GM12801 (cell line): Measurements from ENCODE around the gene TMEM25.

Source experiments
- TF ChIP-seq, protein P1 (sequence below): IDR thresholded peaks from one replicate; pipeline ENCODE4 v1.5.1; 2011; ENCODE audit warnings: control low read depth; ENCODE audit not compliant: insufficient read length; ENCODE audit errors: extremely low read depth

Gene TMEM25

DNA sequence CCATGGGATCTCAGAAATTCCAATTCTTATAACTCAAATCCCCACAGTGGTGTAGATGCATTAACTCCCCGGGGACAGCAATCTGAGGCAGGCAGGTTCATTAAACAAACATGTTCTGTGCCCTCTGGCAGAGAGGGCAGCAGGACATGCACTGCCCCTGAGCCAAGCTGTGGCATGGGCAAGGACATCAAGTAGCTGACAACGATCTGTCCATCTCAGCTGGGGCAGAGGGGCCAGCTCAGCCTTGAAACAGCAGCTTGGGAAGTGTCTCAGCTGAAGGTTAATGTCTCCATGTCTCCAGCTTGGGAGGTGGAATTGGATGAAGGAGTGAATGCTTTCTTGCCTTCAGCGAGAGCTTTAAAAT, 13.6 kb downstream of the TMEM25 start:
- TF ChIP-seq, protein P1, sequence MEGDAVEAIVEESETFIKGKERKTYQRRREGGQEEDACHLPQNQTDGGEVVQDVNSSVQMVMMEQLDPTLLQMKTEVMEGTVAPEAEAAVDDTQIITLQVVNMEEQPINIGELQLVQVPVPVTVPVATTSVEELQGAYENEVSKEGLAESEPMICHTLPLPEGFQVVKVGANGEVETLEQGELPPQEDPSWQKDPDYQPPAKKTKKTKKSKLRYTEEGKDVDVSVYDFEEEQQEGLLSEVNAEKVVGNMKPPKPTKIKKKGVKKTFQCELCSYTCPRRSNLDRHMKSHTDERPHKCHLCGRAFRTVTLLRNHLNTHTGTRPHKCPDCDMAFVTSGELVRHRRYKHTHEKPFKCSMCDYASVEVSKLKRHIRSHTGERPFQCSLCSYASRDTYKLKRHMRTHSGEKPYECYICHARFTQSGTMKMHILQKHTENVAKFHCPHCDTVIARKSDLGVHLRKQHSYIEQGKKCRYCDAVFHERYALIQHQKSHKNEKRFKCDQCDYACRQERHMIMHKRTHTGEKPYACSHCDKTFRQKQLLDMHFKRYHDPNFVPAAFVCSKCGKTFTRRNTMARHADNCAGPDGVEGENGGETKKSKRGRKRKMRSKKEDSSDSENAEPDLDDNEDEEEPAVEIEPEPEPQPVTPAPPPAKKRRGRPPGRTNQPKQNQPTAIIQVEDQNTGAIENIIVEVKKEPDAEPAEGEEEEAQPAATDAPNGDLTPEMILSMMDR = no peak

DNA sequence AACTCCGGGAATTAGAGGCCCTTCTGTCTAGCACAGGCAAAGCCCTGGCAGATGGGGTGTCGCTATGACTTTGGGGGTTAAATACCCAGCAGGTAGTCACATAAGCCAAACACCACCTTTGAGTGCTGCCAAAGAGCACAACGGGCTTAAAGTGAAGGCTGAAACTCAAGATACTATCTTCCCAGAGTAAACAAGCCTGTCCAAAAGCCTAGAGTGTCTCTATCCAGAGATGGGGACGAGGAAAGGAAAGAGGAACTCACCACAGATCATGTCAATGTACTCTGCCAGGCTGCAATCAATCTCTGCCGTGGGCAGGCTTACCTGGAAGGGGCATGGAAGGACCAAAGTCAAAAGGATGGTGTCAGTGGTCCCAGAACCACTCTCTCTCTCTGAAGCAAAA, 14.5 kb downstream of the TMEM25 start:
- TF ChIP-seq, protein P1 = no peak

DNA sequence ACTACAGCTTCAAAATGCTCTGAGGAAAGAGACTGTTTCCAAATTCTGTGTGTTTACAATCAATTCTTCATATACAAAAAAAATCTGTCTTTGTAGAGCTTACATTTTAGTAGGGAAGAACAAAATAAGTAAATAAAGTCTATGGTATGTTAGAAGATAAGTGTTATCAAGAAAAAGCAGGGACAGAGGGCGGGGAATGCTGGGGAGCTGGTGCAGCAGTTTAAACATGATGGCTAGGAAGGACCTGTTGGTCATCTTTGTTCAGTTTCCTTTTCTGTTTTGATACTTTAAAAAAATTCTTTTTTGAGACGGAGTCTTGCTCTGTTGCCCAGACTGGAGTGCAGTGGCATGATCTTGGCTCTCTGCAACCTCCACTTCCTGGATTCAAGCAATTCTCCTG, 16.1 kb downstream of the TMEM25 start:
- TF ChIP-seq, protein P1 = no peak

DNA sequence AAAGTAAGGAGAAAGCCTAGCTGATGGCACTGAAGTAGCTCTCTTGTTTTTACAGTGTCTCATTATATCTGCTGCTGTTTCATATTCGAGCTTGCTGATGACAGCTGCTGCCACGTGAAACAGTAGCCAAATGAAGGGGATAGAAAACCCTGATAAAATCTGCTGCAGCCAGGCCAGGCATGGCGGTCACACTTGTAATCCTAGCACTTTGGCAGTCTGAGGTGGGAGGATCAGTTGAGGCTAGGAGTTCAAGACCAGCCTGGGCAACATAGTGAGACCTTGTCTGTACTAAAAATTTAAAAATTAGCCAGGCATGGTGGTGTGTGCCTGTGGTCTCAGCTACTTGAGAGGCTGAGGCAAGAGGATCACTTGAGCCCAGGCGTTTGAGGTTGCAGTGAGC, 21.3 kb downstream of the TMEM25 start:
- TF ChIP-seq, protein P1 = no peak

DNA sequence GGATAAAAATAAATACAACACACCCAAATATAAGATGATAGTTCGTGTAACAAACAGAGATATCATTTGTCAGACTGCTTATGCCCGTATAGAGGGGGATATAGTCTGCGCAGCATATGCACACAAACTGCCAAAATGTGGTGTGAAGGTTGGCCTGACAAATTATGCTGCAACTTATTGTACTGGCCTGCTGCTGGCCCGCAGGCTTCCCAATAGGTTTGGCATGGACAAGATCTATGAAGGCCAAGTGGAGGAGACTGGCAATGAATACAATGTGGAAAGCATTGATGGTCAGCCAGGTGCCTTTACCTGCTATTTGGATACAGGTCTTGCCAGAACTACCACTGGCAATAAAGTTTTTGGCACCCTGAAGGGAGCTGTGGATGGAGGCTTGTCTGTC, 29.8 kb downstream of the TMEM25 start:
- TF ChIP-seq, protein P1 = no peak

DNA sequence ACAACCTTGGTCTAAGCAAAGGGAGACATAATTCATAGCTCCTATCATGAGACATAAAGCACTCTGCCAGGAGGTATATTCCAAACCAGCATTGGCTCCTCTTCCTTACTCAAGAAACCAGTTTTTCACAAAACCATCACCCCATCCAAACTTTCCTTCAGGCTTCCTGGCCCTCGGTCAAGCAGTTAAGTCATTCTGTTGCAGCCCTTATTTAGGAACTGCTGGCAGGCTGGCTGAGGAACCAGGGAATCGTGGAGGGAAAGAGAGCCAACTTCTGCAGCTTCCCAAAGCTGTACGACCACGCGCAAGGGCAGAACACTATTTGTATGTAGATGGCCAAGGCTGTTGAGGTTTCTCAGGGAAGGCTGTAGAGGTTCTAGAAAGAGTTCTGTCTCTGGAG, 34.1 kb downstream of the TMEM25 start:
- TF ChIP-seq, protein P1 = no peak

DNA sequence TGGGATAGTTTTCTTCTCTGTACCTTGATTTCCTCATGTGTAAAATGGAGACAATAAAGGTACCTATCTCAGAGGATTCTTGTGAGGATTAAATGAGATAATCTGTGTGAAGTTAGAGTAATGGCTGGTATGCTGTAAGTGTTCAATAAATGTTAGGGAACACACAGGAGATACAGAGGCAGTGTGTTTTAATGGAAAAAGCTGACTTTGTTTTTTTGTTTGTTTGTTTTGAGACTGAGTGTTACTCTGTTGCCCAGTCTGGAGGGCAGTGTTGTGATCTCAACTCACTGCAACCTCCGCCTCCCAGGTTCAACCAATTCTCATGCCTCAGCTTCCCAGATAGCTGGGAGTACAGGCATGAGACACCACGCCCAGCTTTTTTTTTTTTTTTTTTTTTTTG, 38.7 kb downstream of the TMEM25 start:
- TF ChIP-seq, protein P1 = no peak

DNA sequence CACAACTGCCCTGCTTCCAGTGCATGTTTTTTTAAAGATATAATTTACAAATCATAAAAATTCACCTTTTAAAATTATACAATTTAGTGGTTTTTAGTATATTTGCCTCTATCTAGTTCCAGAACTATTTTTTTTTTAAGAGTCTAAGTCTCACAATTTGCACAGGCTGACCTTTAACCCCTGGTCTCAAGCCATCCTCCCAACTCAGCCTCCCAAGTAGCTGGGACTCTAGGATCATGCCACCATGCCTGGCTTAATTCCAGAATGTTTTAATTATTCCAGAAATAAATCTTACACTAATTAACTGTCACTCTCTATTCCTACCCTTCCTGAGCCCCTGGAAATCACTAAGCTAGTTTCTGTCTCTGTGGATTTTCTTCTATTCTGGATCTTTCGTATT, 39.8 kb downstream of the TMEM25 start:
- TF ChIP-seq, protein P1 = no peak
